IPS-15b (cell line): ENCODE results near the gene SASH1.

Source experiments
- H3K27me3 ChIP-seq: one replicate; pipeline ENCODE4 v1.6.1; 2013; ENCODE audit warnings: low read length; ENCODE audit not compliant: control insufficient read depth, insufficient read depth
- H3K36me3 ChIP-seq: one replicate; pipeline ENCODE4 v1.6.1; 2013; ENCODE audit warnings: low read length; ENCODE audit not compliant: control insufficient read depth, insufficient read depth
- H3K4me1 ChIP-seq: one replicate; pipeline ENCODE4 v1.6.1; 2013; ENCODE audit warnings: mild to moderate bottlenecking, low read length; ENCODE audit not compliant: control insufficient read depth, insufficient read depth
- H3K4me3 ChIP-seq: one replicate; pipeline ENCODE4 v1.5.1; 2013; ENCODE audit warnings: low read depth, low read length
- H3K9ac ChIP-seq: one replicate; pipeline ENCODE4 v1.6.1; 2013; ENCODE audit warnings: low read depth, mild to moderate bottlenecking, low read length
- H3K9me3 ChIP-seq: one replicate; pipeline ENCODE4 v1.6.1; 2013; ENCODE audit warnings: mild to moderate bottlenecking, low read length; ENCODE audit not compliant: control insufficient read depth, insufficient read depth

The SASH1 gene

DNA sequence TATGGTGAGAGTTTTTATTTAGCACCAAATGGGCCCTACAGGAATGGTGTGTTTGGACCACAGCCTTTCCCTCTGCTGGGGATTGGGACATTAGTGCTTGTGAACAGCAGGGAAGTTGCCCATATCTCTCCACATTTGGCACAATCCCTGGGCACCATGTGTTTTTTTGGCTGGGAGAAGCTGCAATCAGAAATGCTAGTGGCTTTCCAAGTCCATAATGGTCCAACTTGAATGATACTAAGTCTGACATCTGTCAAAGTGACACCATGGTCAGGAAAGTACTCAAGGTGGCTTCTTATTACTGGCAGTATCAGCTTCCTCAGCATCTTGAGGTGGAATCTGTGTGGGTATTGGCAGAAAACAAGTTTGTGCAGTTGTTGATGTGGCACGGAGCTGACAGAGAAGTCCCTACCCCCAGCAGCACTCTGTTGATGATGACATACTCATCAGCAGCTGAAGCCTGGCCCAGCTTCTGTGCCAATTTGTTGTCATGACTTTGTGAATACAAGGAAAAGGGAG, 53.0 kb downstream of the SASH1 start:
- Histone ChIP-seq H3K36me3 (peaks cover 4% of the 10 kb centered on the region), H3K9ac (no peak overlapping the region), H3K9me3 (no peaks in the 10 kb centered on the region), H3K27me3 (no peaks in the 10 kb centered on the region), H3K4me1 (peaks cover 4% of the 10 kb centered on the region), H3K4me3 (no peak overlapping the region)

DNA sequence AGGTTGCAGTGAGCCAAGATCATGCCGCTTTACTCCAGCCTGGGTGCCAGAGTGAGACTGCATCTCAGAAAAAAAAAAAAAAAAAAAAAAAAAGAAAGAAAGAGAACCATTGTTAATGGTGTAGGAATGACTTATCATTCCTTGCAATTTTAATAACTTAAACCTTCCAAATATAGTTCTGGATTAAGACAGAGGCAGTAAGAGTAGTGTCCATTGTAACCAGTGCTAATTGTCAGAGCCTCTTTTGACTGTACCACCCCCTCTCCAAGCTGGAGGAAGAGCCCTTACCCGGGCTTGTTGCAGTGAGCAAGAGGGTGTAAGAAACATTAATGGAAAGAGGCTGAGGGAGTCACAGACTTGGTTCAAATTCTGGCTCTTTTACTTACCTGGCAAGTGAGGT, 53.8 kb downstream of the SASH1 start:
- Histone ChIP-seq H3K9ac (no peak overlapping the region), H3K9me3 (no peaks in the 10 kb centered on the region), H3K27me3 (no peaks in the 10 kb centered on the region), H3K4me3 (no peak overlapping the region), H3K4me1 (peaks cover 4% of the 10 kb centered on the region), H3K36me3 (peaks cover 4% of the 10 kb centered on the region)

- no peaks in the 10 kb centered on the region for H3K9me3 ChIP-seq
- H3K4me1 ChIP-seq: peaks cover 6% of the 10 kb centered on the region
- no peaks in the 10 kb centered on the region for H3K27me3 ChIP-seq
These were observed 54.3 kb downstream of the SASH1 start for GRCh38 chr6:148396926-148397325.

DNA sequence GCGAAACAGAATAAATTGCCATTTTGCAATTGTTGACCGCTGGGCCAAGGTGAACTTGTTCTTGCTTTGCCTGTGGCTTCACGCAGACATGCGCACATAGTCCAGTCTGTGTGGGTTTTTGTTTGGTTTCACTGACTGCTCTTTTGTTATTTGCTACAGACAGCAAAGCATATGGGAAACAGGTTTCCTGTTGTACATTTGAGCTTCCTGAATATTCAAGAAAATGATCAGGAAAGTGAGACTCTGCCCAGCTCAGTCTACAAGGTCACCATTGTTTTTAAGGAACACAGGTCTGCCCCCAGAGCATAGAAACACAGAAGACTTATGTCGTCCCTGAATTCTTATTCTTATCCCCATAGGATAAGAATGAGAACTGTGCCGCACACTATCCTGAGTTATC, 55.6 kb downstream of the SASH1 start:
- Histone ChIP-seq H3K9me3 (no peaks in the 10 kb centered on the region), H3K9ac (no peak overlapping the region), H3K27me3 (no peaks in the 10 kb centered on the region), H3K36me3 (peaks cover 3% of the 10 kb centered on the region), H3K4me3 (no peak overlapping the region), H3K4me1 (peaks cover 6% of the 10 kb centered on the region)

More at GRCh38 chr6:148396926-148397325, 54.3 kb downstream of the SASH1 start:
- H3K36me3 ChIP-seq: peaks cover 4% of the 10 kb centered on the region
- H3K4me3 ChIP-seq: no peak overlapping the region
- no peak overlapping the region for H3K9ac ChIP-seq

DNA sequence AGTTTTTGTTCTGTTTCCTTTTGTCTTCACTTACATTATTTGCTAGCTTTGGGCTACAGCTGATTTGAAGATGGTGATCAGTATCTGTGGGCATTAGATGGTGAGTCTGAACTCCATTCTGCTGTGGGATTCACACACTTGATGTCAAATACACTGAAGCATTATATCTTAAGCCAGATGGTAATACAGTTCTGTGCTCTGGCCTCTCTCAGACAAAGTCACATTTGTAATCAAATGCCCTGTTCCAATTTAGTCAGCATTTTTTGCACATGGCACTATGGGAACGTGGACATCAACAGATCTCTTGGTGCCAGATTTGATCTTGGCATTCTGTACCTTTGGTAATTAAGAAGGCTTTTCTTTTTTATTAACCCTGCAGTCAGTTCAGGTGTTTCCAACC, 56.0 kb downstream of the SASH1 start:
- no peaks in the 10 kb centered on the region for H3K9me3 ChIP-seq
- H3K9ac ChIP-seq: no peak overlapping the region

GRCh38 chr6:148401571-148401970, 58.9 kb downstream of the SASH1 start:
- Histone ChIP-seq H3K4me1 (peaks cover 21% of the 10 kb centered on the region), H3K27me3 (no peaks in the 10 kb centered on the region), H3K9ac (no peak overlapping the region), H3K36me3 (no peaks in the 10 kb centered on the region), H3K9me3 (no peaks in the 10 kb centered on the region), H3K4me3 (no peak overlapping the region)

More for the DNA sequence above, 56.0 kb downstream of the SASH1 start:
- Histone ChIP-seq H3K4me1 (peaks cover 6% of the 10 kb centered on the region), H3K4me3 (no peak overlapping the region), H3K27me3 (no peaks in the 10 kb centered on the region), H3K36me3 (no peaks in the 10 kb centered on the region)

DNA sequence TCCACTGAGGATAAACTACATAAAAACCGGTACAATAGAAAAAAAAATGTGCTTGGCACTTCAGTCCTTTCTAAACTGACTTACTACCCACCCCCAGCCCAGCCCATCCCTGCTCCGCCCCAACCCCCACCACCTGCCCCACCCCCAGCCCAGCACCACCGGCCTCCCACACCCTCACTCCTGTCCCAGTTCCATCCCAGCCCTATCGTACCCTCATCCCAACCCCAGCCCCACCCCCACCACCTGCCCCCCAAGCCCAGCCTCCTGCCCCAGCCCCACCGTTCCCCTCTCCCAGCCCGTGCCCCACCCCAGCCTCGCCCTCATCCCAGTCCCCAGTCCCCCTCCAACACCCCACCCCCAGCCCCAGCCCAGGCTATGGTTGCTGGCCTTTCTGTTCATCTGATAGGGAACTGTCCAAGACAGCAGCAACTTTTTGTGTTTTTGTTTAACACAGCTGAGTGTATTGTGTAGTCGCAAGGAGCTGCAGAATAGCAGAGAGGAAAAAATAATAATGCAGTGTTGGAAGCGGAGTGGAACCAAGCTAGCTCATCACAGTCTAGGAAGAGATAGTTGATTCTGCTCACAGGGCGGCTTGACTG, 61.9 kb downstream of the SASH1 start:
- Histone ChIP-seq H3K36me3 (no peaks in the 10 kb centered on the region), H3K4me1 (peaks cover 17% of the 10 kb centered on the region), H3K27me3 (no peaks in the 10 kb centered on the region), H3K9me3 (no peaks in the 10 kb centered on the region), H3K4me3 (no peak overlapping the region), H3K9ac (no peak overlapping the region)

- no peak overlapping the region for H3K4me3 ChIP-seq
- no peaks in the 10 kb centered on the region for H3K9me3 ChIP-seq
- no peak overlapping the region for H3K9ac ChIP-seq
- H3K36me3 ChIP-seq: no peaks in the 10 kb centered on the region
- peaks cover 17% of the 10 kb centered on the region for H3K4me1 ChIP-seq
- no peaks in the 10 kb centered on the region for H3K27me3 ChIP-seq
These were observed 63.3 kb downstream of the SASH1 start for GRCh38 chr6:148405894-148406293.

DNA sequence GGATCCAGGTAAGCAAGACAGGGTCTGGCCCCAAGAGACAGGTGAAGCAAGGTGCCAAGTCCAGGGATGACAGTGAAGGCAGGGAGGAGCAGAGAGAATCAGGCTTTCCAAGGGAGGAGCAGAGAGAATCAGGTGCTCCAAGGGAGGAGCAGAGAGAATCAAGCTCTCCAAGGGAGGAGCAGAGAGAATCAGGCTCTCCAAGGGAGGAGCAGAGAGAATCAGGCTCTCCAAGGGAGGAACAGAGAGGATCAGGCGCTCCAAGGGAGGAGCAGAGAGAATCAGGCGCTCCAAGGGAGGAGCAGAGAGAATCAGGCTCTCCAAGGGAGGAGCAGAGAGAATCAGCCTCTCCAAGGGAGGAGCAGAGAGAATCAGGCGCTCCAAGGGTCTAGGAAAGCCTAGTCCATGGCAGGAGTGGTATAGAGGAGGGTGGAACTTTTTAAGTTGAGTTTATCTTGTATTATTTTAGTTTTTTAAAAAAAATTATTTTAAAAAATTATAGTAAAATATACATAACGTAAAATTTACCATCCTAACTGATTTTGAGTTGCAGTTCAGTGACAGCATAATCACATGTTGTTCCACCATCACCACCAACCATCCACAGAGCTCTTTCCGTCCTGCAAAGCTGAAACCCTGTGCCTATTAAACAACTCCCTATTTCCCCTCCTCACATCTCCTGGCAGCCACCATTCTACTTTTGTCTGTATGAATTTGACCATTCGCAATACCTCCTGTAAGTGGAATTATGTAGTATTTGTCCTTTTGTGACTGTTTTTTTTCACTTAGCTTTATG, 64.1 kb downstream of the SASH1 start:
- H3K4me3 ChIP-seq: no peak overlapping the region
- no peaks in the 10 kb centered on the region for H3K36me3 ChIP-seq
- H3K4me1 ChIP-seq: peaks cover 15% of the 10 kb centered on the region
- H3K27me3 ChIP-seq: no peaks in the 10 kb centered on the region
- H3K9ac ChIP-seq: no peak overlapping the region
- H3K9me3 ChIP-seq: no peaks in the 10 kb centered on the region

- H3K9ac ChIP-seq: no peak overlapping the region
These were observed 64.7 kb downstream of the SASH1 start for GRCh38 chr6:148407372-148407771.

DNA sequence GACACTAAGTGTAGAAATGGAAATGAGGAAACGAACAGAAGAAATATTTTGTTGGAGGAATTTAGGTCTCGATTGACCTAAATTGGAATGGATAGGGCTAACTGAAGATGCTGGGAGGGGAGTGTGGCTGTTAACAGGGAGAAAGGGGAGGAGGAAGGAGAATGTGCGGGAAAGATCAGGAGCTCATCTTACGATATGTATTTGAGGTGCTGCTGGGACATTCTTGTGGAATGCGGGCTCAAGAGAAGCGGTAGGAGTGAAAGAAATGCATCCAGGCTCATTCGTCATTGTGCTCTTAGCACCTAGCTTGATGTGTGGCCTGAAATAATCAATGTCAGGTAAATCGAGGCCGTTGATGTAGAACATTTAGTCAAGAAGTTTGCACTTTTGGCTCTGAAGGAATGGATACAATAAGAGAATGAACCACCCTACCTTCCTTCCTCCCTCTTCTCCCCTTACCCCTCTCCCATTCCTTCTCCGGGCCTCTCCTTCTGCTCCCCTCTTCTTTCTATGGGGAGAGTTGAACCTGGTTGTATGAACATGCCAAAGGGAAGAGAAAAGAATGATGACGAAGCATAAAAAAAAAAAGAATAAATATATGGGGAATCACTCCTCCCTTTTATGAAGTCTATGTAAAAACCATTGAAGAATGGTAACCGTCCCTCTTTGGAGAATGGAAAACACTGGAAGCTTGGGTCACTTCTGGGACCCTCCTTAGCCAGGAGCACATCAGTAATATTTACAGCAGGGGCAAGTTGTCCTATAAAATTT, 70.9 kb downstream of the SASH1 start:
- H3K9ac ChIP-seq: no peak overlapping the region
- H3K36me3 ChIP-seq: no peaks in the 10 kb centered on the region
- H3K27me3 ChIP-seq: no peaks in the 10 kb centered on the region
- no peaks in the 10 kb centered on the region for H3K9me3 ChIP-seq
- H3K4me3 ChIP-seq: no peak overlapping the region
- H3K4me1 ChIP-seq: peaks cover 12% of the 10 kb centered on the region

More at GRCh38 chr6:148407372-148407771, 64.7 kb downstream of the SASH1 start:
- Histone ChIP-seq H3K9me3 (no peaks in the 10 kb centered on the region), H3K4me3 (no peak overlapping the region), H3K4me1 (peaks cover 16% of the 10 kb centered on the region), H3K36me3 (no peaks in the 10 kb centered on the region), H3K27me3 (no peaks in the 10 kb centered on the region)
